ENCODE results near the gene CTDP1. TPM values are rescaled to one million over a fixed set of nuclear protein-coding genes. Genes with fewer than 3 reads are reported as not detected.

CTDP1 gene
- total and polyA plus RNA-seq, 9 of the 15 experiments (the other 6 are each of a cell fraction or from before 2014, with no cell fraction given): 0.07 to 19.2 (median 4.0) TPM

GRCh38 chr18:79765491-79766245, 86.1 kb downstream of the CTDP1 start:
- no TSS peak for BruUV-seq (replicated peaks)
- POLR2A ChIA-PET: interaction anchor here (0.6 kb wide), 1 partner anchor 35 kb away, joined by 3 read pairs; no protein-coding TSS in a partner anchor
- 3% methylated on average over 11 of the region's 14 CpGs for WGBS (ENCODE audit: insufficient coverage, low coverage, missing lambda C conversion rate)
- DNase-seq (ENCODE audit: extremely low read depth in 1 of 4, low spot score in 3 of 4): no peak
- H3K4me1 ChIP-seq (replicated peaks in 1 of 2; ENCODE audit: control insufficient read depth in 2 of 2, insufficient read depth in 2 of 2, low read length in 2 of 2): no peaks in the 10 kb centered on the region
- H3K9me3 ChIP-seq (replicated peaks; ENCODE audit: control insufficient read depth, insufficient read depth, low read depth, low read length): no peaks in the 10 kb centered on the region
- intact Hi-C loops (cut with micrococcal nuclease): no loop called here
- H3K4me3 ChIP-seq: no peak overlapping the region
- no peak overlapping the region for H3K4me2 ChIP-seq (ENCODE audit: insufficient read depth, low read length)
- peaks cover 4 to 23% of the 10 kb centered on the region in 2 experiments; a peak in 4 of 5 replicates for H3K27me3 ChIP-seq (ENCODE audit: control insufficient read depth in 2 of 2, insufficient read depth in 2 of 2, low read length in 2 of 2)
- ATAC-seq: no peak
- no peaks in the 10 kb centered on the region for H3K79me2 ChIP-seq (ENCODE audit: control insufficient read depth, insufficient read depth, low read length)
- in situ Hi-C loops (cut with MboI): no loop called here
- no peak for FAIRE-seq
- no peak overlapping the region for H3K27ac ChIP-seq (ENCODE audit: extremely low read depth, low read depth, low read length)
- H4K20me1 ChIP-seq (replicated peaks; ENCODE audit: control insufficient read depth, insufficient read depth, low read length): no peaks in the 10 kb centered on the region
- H3K36me3 ChIP-seq (ENCODE audit: control insufficient read depth, insufficient read depth, low read length): no peaks in the 10 kb centered on the region
- TF ChIP-seq PYGO2 (tag; IDR thresholded peaks at IDR 0.05) (no peak), PTRF (tag; IDR thresholded peaks at IDR 0.05) (no peak)
- no peaks in the 10 kb centered on the region for H3K9me1 ChIP-seq (ENCODE audit: control insufficient read depth, insufficient read depth, low read length)
- CTCF ChIA-PET (ENCODE audit: low intra/inter-chr PET ratio): no interaction called here
- no peak overlapping the region for H3K9ac ChIP-seq (ENCODE audit: insufficient read depth in 1 of 2, low read depth in 2 of 2, low read length in 2 of 2)
- no peak overlapping the region for H2AFZ ChIP-seq (ENCODE audit: low read depth, low read length)

DNA sequence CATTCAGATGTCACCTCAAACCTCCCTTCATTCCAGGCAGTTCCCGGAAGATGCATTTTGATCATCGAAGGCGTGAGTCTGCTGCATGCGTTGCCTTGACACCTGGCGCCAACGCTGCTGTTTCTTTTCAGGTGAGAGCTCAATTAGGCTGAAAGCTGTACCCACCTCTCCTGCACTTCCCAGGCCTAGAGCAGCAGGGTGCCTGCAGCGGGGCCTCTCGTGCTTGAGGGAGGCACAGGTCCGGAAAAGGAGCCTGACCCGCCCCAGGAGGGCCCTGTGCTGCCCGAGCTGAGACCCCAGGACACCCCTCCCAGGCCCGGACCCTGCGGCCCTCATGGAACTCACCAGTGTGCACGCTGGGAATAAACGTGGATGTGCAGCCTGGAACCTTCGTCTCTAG, 86.7 kb downstream of the CTDP1 start:
- CTCF ChIA-PET (ENCODE audit: low intra/inter-chr PET ratio): no interaction called here
- no peak overlapping the region for H2AFZ ChIP-seq (ENCODE audit: low read depth, low read length)
- DNase-seq (ENCODE audit: extremely low read depth in 1 of 4, low spot score in 3 of 4): no peak
- WGBS (ENCODE audit: insufficient coverage, low coverage, missing lambda C conversion rate): under 1% methylated on average over 14 of the region's 16 CpGs
- no peaks in the 10 kb centered on the region for H3K36me3 ChIP-seq (ENCODE audit: control insufficient read depth, insufficient read depth, low read length)
- H3K4me3 ChIP-seq: no peak overlapping the region
- H3K27me3 ChIP-seq (ENCODE audit: control insufficient read depth in 2 of 2, insufficient read depth in 2 of 2, low read length in 2 of 2): peaks cover 4 to 23% of the 10 kb centered on the region in 2 experiments; a peak in 4 of 5 replicates
- H3K79me2 ChIP-seq (ENCODE audit: control insufficient read depth, insufficient read depth, low read length): no peaks in the 10 kb centered on the region
- no peak overlapping the region for H3K27ac ChIP-seq (ENCODE audit: extremely low read depth, low read depth, low read length)
- no TSS peak for BruUV-seq (replicated peaks)
- no peak overlapping the region for H3K9ac ChIP-seq (ENCODE audit: insufficient read depth in 1 of 2, low read depth in 2 of 2, low read length in 2 of 2)
- H3K9me1 ChIP-seq (ENCODE audit: control insufficient read depth, insufficient read depth, low read length): no peaks in the 10 kb centered on the region
- no peak for FAIRE-seq
- H3K9me3 ChIP-seq (replicated peaks; ENCODE audit: control insufficient read depth, insufficient read depth, low read depth, low read length): no peaks in the 10 kb centered on the region
- H3K4me2 ChIP-seq (ENCODE audit: insufficient read depth, low read length): no peak overlapping the region
- H3K4me1 ChIP-seq (replicated peaks in 1 of 2; ENCODE audit: control insufficient read depth in 2 of 2, insufficient read depth in 2 of 2, low read length in 2 of 2): no peaks in the 10 kb centered on the region
- POLR2A ChIA-PET: interaction anchor here (0.6 kb wide), 1 partner anchor 35 kb away, joined by 3 read pairs; no protein-coding TSS in a partner anchor
- ATAC-seq: no peak
- intact Hi-C loops (cut with micrococcal nuclease) (no loop called here), in situ Hi-C loops (cut with MboI) (no loop called here)
- no peaks in the 10 kb centered on the region for H4K20me1 ChIP-seq (replicated peaks; ENCODE audit: control insufficient read depth, insufficient read depth, low read length)
- no peak for TF ChIP-seq CREB3 (tag; conservative IDR thresholded peaks at IDR 0.05; ENCODE audit: low read depth)
- no peak for TF ChIP-seq YBX1 (IDR thresholded peaks at IDR 0.05)
- TF ChIP-seq TBL1XR1 (IDR thresholded peaks at IDR 0.05; ENCODE audit: low read length in 2 of 2): no peak
- TF ChIP-seq GTF2F1 (IDR thresholded peaks at IDR 0.05; ENCODE audit: low read depth, low read length): no peak
- TF ChIP-seq BACH1 (tag; IDR thresholded peaks at IDR 0.05): no peak
- TF ChIP-seq ZNF584 (CRISPR knock-in tag; IDR thresholded peaks at IDR 0.05; ENCODE audit: low read depth): no peak
- no peak for TF ChIP-seq ZNF668 (CRISPR knock-in tag; IDR thresholded peaks at IDR 0.05)
- no peak for TF ChIP-seq ATF3 (IDR thresholded peaks at IDR 0.05)
- no peak for TF ChIP-seq ATF3 (CRISPR knock-in tag; conservative IDR thresholded peaks at IDR 0.05)
- no peak for TF ChIP-seq HNRNPL (IDR thresholded peaks at IDR 0.05; ENCODE audit: low read depth, low read length)
- no peak for TF ChIP-seq TAF9B (IDR thresholded peaks at IDR 0.05; ENCODE audit: partially characterized antibody)
- no peak for TF ChIP-seq ARID2 (IDR thresholded peaks at IDR 0.05)
